ENCODE data around the gene SMCO3. TPM values are rescaled to one million over a fixed set of nuclear protein-coding genes. Genes with fewer than 3 reads are reported as not detected.

Gene SMCO3
- total and polyA plus RNA-seq, 3 donors from 2014 or later: 0.20 to 0.39 TPM; not detected in 1

- peak; percentile 36 for TF ChIP-seq POLR2A (IDR thresholded peaks at IDR 0.05)
- TF ChIP-seq CTCF (IDR thresholded peaks at IDR 0.05): no peak
- Histone ChIP-seq H3K27ac (peak within 1 kb of the TSS; percentile 93 to 96), H3K9me3 (no peaks in the 10 kb centered on the region), H3K36me3 (ENCODE audit: low read depth, missing control alignments) (no peaks in the 10 kb centered on the region), H3K27me3 (no peaks in the 10 kb centered on the region), H3K4me1 (peaks cover 10% of the 10 kb centered on the region), H3K4me3 (peak within 1 kb of the TSS; percentile 87 to 94)
- DNase-seq: peak; percentile 99
- WGBS, 2 donors: 0 to 1% methylated on average over 48 to 50 of the region's 50 CpGs
- intact Hi-C loops (cut with DNase I; ENCODE audit: low total_unique reads): no loop called here
Observed at GRCh38 chr12:14803011-14803829, 10.8 kb downstream of the SMCO3 start, which contains the start of the genes C12orf60 and WBP11. TSS of gene C12orf60 (plus strand) at chr12:14803670. CDS start at chr12:14822936, 19,266 bp downstream. TSS of gene WBP11 (minus strand) at chr12:14803478. CDS start at chr12:14801383, 2,095 bp downstream.

- intact Hi-C loops (cut with DNase I; ENCODE audit: low total_unique reads): no loop called here
- Histone ChIP-seq H3K27ac (peak overlapping the region; percentile 93 to 96), H3K36me3 (ENCODE audit: low read depth, missing control alignments) (no peaks in the 10 kb centered on the region)
Observed at GRCh38 chr12:14802721-14803010, 11.3 kb downstream of the SMCO3 start.

GRCh38 chr12:14802247-14802646, 11.7 kb downstream of the SMCO3 start:
- Histone ChIP-seq H3K27ac (peak overlapping the region; percentile 93 to 96), H3K9me3 (no peaks in the 10 kb centered on the region), H3K4me1 (peaks cover 10% of the 10 kb centered on the region), H3K36me3 (ENCODE audit: low read depth, missing control alignments) (no peaks in the 10 kb centered on the region), H3K4me3 (peak overlapping the region; percentile 87 to 94), H3K27me3 (no peaks in the 10 kb centered on the region)
- intact Hi-C loops (cut with DNase I; ENCODE audit: low total_unique reads): no loop called here
- DNase-seq: no peak
- 47 to 51% methylated on average over 4 of the region's 4 CpGs for WGBS, 2 donors
- no peak for TF ChIP-seq POLR2A (IDR thresholded peaks at IDR 0.05)
- no peak for TF ChIP-seq CTCF (IDR thresholded peaks at IDR 0.05)

More at GRCh38 chr12:14802721-14803010, 11.3 kb downstream of the SMCO3 start:
- peaks cover 10% of the 10 kb centered on the region for H3K4me1 ChIP-seq
- no peaks in the 10 kb centered on the region for H3K9me3 ChIP-seq
- TF ChIP-seq CTCF (IDR thresholded peaks at IDR 0.05) (no peak), POLR2A (IDR thresholded peaks at IDR 0.05) (no peak)
- no peak for DNase-seq
- H3K4me3 ChIP-seq: peak overlapping the region; percentile 87 to 94
- H3K27me3 ChIP-seq: no peaks in the 10 kb centered on the region
- 0% methylated on average over 7 of the region's 7 CpGs for WGBS, 2 donors

GRCh38 chr12:14795028-14795448, 18.9 kb downstream of the SMCO3 start:
- Histone ChIP-seq H3K9me3 (no peaks in the 10 kb centered on the region), H3K4me1 (no peaks in the 10 kb centered on the region), H3K27me3 (no peaks in the 10 kb centered on the region), H3K4me3 (no peak overlapping the region), H3K27ac (no peak overlapping the region), H3K36me3 (ENCODE audit: low read depth, missing control alignments) (no peaks in the 10 kb centered on the region)
- intact Hi-C loops (cut with DNase I; ENCODE audit: low total_unique reads): no loop called here
- no peak for DNase-seq
- TF ChIP-seq POLR2A (IDR thresholded peaks at IDR 0.05) (no peak), CTCF (IDR thresholded peaks at IDR 0.05) (no peak)
- 75 to 78% methylated on average over 4 of the region's 4 CpGs for WGBS, 2 donors
